H1 (cell line): ENCODE results near the gene FAM151A. TPM values are rescaled to one million over a fixed set of nuclear protein-coding genes. Genes with fewer than 3 reads are reported as not detected.

Experiments
- CTCF ChIA-PET: fragments of 300-600 bp; sonication (Branson Sonifier 250); formaldehyde crosslinking; loops from one replicate; lab custom pipeline; 2021; ENCODE audit not compliant: partially characterized antibody; lab: Charles Lee
- POLR2A ChIA-PET: fragments of 300-600 bp; sonication (Branson Sonifier 250); formaldehyde crosslinking; loops from one replicate; lab custom pipeline; 2021; ENCODE audit warnings: inconsistent platforms; ENCODE audit not compliant: partially characterized antibody; lab: Charles Lee
- DNase-seq, 2 experiments: peaks; one replicate each; pipeline versions ENCODE4 v3.0.0 to v3.0.0-alpha.2; 2010 to 2022; ENCODE audit warnings: low spot score in 2 of 2, low read depth in 1 of 2, mixed read lengths in 1 of 2
- FAIRE-seq: peaks from 2 replicates; lab custom pipeline; 2011; peaks lifted over from hg19 to GRCh38; lab: Jason Lieb, UNC
- H2AFZ ChIP-seq: 2 replicates; pipeline ENCODE4 v1.8.1; 2012; ENCODE audit warnings: low read length, inconsistent platforms
- H2AK5ac ChIP-seq: 2 replicates; pipeline ENCODE4 v1.6.1; 2013; ENCODE audit warnings: low read depth, low read length
- H2BK120ac ChIP-seq: replicated peaks from 2 replicates; pipeline ENCODE3; 2013; ENCODE audit warnings: low read depth, low read length, inconsistent platforms
- H2BK12ac ChIP-seq: 2 replicates; pipeline ENCODE4 v1.6.1; 2013; ENCODE audit warnings: low read depth, low read length
- H2BK15ac ChIP-seq: 2 replicates; pipeline ENCODE4 v1.6.1; 2013; ENCODE audit warnings: low read length
- H2BK20ac ChIP-seq: 2 replicates; pipeline ENCODE4 v1.6.1; 2013; ENCODE audit warnings: low read length
- H2BK5ac ChIP-seq: 2 replicates; pipeline ENCODE4 v1.6.1; 2013; ENCODE audit warnings: low read depth, low read length
- H3K14ac ChIP-seq: 2 replicates; pipeline ENCODE4 v1.6.1; 2013; ENCODE audit warnings: inconsistent platforms; ENCODE audit not compliant: insufficient read length
- H3K18ac ChIP-seq: 2 replicates; pipeline ENCODE4 v1.6.1; 2013; ENCODE audit warnings: low read length; ENCODE audit errors: extremely low read depth
- H3K23ac ChIP-seq: 2 replicates; pipeline ENCODE4 v1.6.1; 2013; ENCODE audit warnings: inconsistent platforms; ENCODE audit not compliant: insufficient read length
- H3K23me2 ChIP-seq: 2 replicates; pipeline ENCODE4 v1.6.1; 2013; ENCODE audit warnings: low read depth, low read length
- H3K27ac ChIP-seq: 2 replicates; pipeline ENCODE4 v1.6.1; 2011; ENCODE audit warnings: low read depth, low read length, inconsistent platforms
- H3K27me3 ChIP-seq, 4 experiments: replicated peaks in 1 of 4; 1 replicate in 1 of 4; 2 replicates in 3 of 4; pipeline versions ENCODE4 v1.6.1 to v1.8.1; 2011 to 2013; ENCODE audit warnings: low read length in 3 of 4, mild to moderate bottlenecking in 3 of 4, inconsistent platforms in 2 of 4, mixed read lengths in 2 of 4, moderate library complexity in 1 of 4; ENCODE audit not compliant: control insufficient read depth in 3 of 4, insufficient read depth in 3 of 4; ENCODE audit errors: extremely low read depth in 1 of 4
- H3K36me3 ChIP-seq, 4 experiments: 2 replicates each; pipeline versions ENCODE4 v1.6.1 to v1.8.1; 2011 to 2013; ENCODE audit warnings: mild to moderate bottlenecking in 4 of 4, low read length in 3 of 4, moderate library complexity in 2 of 4, control low read depth in 1 of 4, inconsistent platforms in 1 of 4; ENCODE audit not compliant: insufficient read depth in 4 of 4, control insufficient read depth in 2 of 4
- H3K4ac ChIP-seq: replicated peaks from 2 replicates; pipeline ENCODE3; 2013; ENCODE audit warnings: low read length, low read depth, mixed read lengths, inconsistent platforms; ENCODE audit not compliant: insufficient read length
- H3K4me1 ChIP-seq, 4 experiments: replicated peaks in 1 of 4; 1 replicate in 1 of 4; 2 replicates in 3 of 4; pipeline versions ENCODE4 v1.6.1 to v1.8.1; 2011 to 2013; ENCODE audit warnings: low read length in 3 of 4, inconsistent platforms in 2 of 4, mixed read lengths in 1 of 4; ENCODE audit not compliant: insufficient read depth in 4 of 4, control insufficient read depth in 3 of 4
- H3K4me2 ChIP-seq, 2 experiments: 2 replicates each; pipeline versions ENCODE4 v1.6.1 to v1.8.1; 2011 to 2013; ENCODE audit warnings: low read depth in 2 of 2, low read length in 2 of 2, control low read depth in 1 of 2, inconsistent platforms in 1 of 2, mild to moderate bottlenecking in 1 of 2; ENCODE audit not compliant: insufficient read depth in 1 of 2
- H3K4me3 ChIP-seq, 4 experiments: fragments of 200-600, 300-600 bp in 1 of 4; sonication (generic), shearing (Covaris generic), sonication (Bioruptor Twin) in 1 of 4; 2 replicates each; pipeline versions ENCODE4 v1.5.1 to v1.8.1; 2011 to 2016; ENCODE audit warnings: low read length in 4 of 4, low read depth in 3 of 4, control low read depth in 2 of 4, inconsistent platforms in 2 of 4, mild to moderate bottlenecking in 2 of 4, mixed read lengths in 1 of 4, moderate library complexity in 1 of 4; ENCODE audit not compliant: insufficient read depth in 2 of 4; ENCODE audit errors: extremely low read depth in 1 of 4
- H3K56ac ChIP-seq: replicated peaks from 2 replicates; pipeline ENCODE3; 2013; ENCODE audit warnings: low read depth, mild to moderate bottlenecking, mixed read lengths, low read length, inconsistent platforms; ENCODE audit not compliant: insufficient read length
- H3K79me1 ChIP-seq: 2 replicates; pipeline ENCODE4 v1.6.1; 2013; ENCODE audit warnings: low read depth, low read length, control low read depth
- H3K79me2 ChIP-seq, 2 experiments: 2 replicates each; pipeline versions ENCODE4 v1.6.1 to v1.8.1; 2012 to 2013; ENCODE audit warnings: low read length in 2 of 2, mild to moderate bottlenecking in 2 of 2, inconsistent platforms in 1 of 2; ENCODE audit not compliant: insufficient read depth in 2 of 2, control insufficient read depth in 1 of 2
- H3K9ac ChIP-seq, 4 experiments: replicated peaks in 1 of 4; 1 replicate in 1 of 4; 2 replicates in 3 of 4; pipeline versions ENCODE4 v1.6.1 to v1.8.1; 2011 to 2013; ENCODE audit warnings: low read depth in 3 of 4, low read length in 3 of 4, control low read depth in 2 of 4, mild to moderate bottlenecking in 2 of 4, moderate library complexity in 2 of 4, inconsistent platforms in 1 of 4; ENCODE audit errors: extremely low read depth in 1 of 4
- H3K9me3 ChIP-seq, 2 experiments: 2 replicates each; pipeline versions ENCODE4 v1.6.1 to v1.8.1; 2012 to 2013; ENCODE audit warnings: mild to moderate bottlenecking in 2 of 2, moderate library complexity in 2 of 2, control low read depth in 1 of 2, inconsistent platforms in 1 of 2, low read depth in 1 of 2, low read length in 1 of 2, mixed read lengths in 1 of 2; ENCODE audit not compliant: insufficient read depth in 2 of 2
- H4K20me1 ChIP-seq, 2 experiments: replicated peaks in 1 of 2; 2 replicates each; pipeline versions ENCODE3 to v1.8.1; 2011 to 2013; ENCODE audit warnings: inconsistent platforms in 2 of 2, low read length in 2 of 2, mild to moderate bottlenecking in 1 of 2; ENCODE audit not compliant: insufficient read depth in 2 of 2, control insufficient read depth in 1 of 2
- H4K5ac ChIP-seq: 2 replicates; pipeline ENCODE4 v1.6.1; 2013; ENCODE audit warnings: low read length, low read depth, mixed read lengths, inconsistent platforms; ENCODE audit not compliant: insufficient read length
- H4K8ac ChIP-seq: 2 replicates; pipeline ENCODE4 v1.8.0; 2013; ENCODE audit warnings: mild to moderate bottlenecking, moderate library complexity, low read length, inconsistent platforms; ENCODE audit not compliant: insufficient read depth; ENCODE audit errors: extremely low read depth
- H4K91ac ChIP-seq: replicated peaks from 2 replicates; pipeline ENCODE3; 2013; ENCODE audit warnings: low read length, mixed read lengths, inconsistent platforms; ENCODE audit not compliant: insufficient read length
- ASH2L ChIP-seq: fragments of 200-600, 300-600 bp; sonication (generic); IDR thresholded peaks from one replicate; pipeline ENCODE4 v1.7.1; 2017; ENCODE audit warnings: low read length
- CTCF ChIP-seq, 3 experiments: IDR thresholded peaks; 1 replicate in 2 of 3; 2 replicates in 1 of 3; pipeline versions ENCODE4 v1.5.1 to v1.6.1; 2011; ENCODE audit warnings: low read length in 3 of 3, mild to moderate bottlenecking in 3 of 3, inconsistent platforms in 2 of 3, low read depth in 1 of 3, moderate library complexity in 1 of 3; ENCODE audit not compliant: insufficient read depth in 1 of 3; ENCODE audit errors: control extremely low read depth in 1 of 3
- RAD21 ChIP-seq, 2 experiments: IDR thresholded peaks in 1 of 2; conservative IDR thresholded peaks in 1 of 2; 2 replicates each; pipeline ENCODE4 v1.6.1; 2011; ENCODE audit warnings: low read depth in 2 of 2, low read length in 2 of 2, improper control_type of control experiment in 1 of 2, inconsistent platforms in 1 of 2, mild to moderate bottlenecking in 1 of 2, moderate library complexity in 1 of 2
- WGBS, 2 experiments: shearing (Covaris generic) in 1 of 2; methylation state at CpG; one replicate each; pipeline versions ENCODE4 v1.1.6 to v1.1.7; 2013 to 2015; ENCODE audit warnings: low lambda C conversion rate in 2 of 2, mixed read lengths in 2 of 2, inconsistent platforms in 1 of 2, low coverage in 1 of 2, missing lambda C conversion rate in 1 of 2; ENCODE audit not compliant: insufficient replicate concordance in 2 of 2, insufficient coverage in 1 of 2, insufficient read length in 1 of 2; ENCODE audit errors: extremely low coverage in 1 of 2, missing lambda C conversion rate in 1 of 2; 5-methylcytosine and 5-hydroxymethylcytosine counted together
- polyA plus RNA-seq, 7 experiments: library from polyadenylated mRNA; depleted of rRNA in 3 of 7; stranded (reverse) in 5 of 7; unstranded in 2 of 7; fragments of >200 nt in 5 of 7; fragments of 200-250 nt in 2 of 7; gene quantifications; 1 replicate in 5 of 7; 2 replicates in 1 of 7; 4 replicates in 1 of 7; pipeline versions ENCODE4 v1.2.1 to v1.2.3, GENCODE V29; 2011 to 2013; ENCODE audit warnings: missing spikeins in 2 of 7, mixed read lengths in 2 of 7
- total RNA-seq: library from RNA; stranded (reverse); fragmentation: NEBNext Ultra II Directional; extraction: Animal tissue kit (Norgen Biotek cat#: 25700); gene quantifications from 2 replicates; pipeline ENCODE4 v1.2.1, GENCODE V29; 2021

The FAM151A gene
- total and polyA plus RNA-seq, 2 of the 8 experiments (the other 6 are each of a cell fraction or from before 2014, with no cell fraction given) = not detected

GRCh38 chr1:54668567-54668966, 45.2 kb upstream of the FAM151A start:
- 85% methylated on average over 2 of the region's 2 CpGs; no CpG with 5 or more reads in 1 of the 2 experiments for WGBS, 2 experiments
- Histone ChIP-seq H3K4me3 (no peak overlapping the region), H2BK20ac (no peak overlapping the region), H2BK120ac (no peak overlapping the region), H3K79me2 (no peaks in the 10 kb centered on the region), H4K5ac (no peak overlapping the region), H2BK12ac (no peak overlapping the region), H3K4me1 (peaks cover 0 to 3% (median 0%) of the 10 kb centered on the region in 4 experiments; a peak in 1 of 7 replicates), H3K4me2 (no peak overlapping the region), H3K4ac (no peak overlapping the region), H3K27me3 (no peaks in the 10 kb centered on the region), H3K23ac (no peak overlapping the region), H3K27ac (no peak overlapping the region), H4K91ac (no peak overlapping the region), H2AFZ (no peak overlapping the region), H4K20me1 (no peaks in the 10 kb centered on the region), H3K36me3 (no peaks in the 10 kb centered on the region), H2BK15ac (no peak overlapping the region), H3K9ac (no peak overlapping the region), H3K23me2 (no peaks in the 10 kb centered on the region), H3K9me3 (no peaks in the 10 kb centered on the region), H2BK5ac (no peak overlapping the region), H4K8ac (no peak overlapping the region), H3K14ac (no peak overlapping the region), H3K18ac (no peak overlapping the region), H3K56ac (no peak overlapping the region), H3K79me1 (no peaks in the 10 kb centered on the region), H2AK5ac (no peak overlapping the region)
- ChIA-PET POLR2A (no interaction called here), CTCF (interaction anchor here (0.7 to 4.9 kb wide), 9 partner anchors 12 to 562 kb away, joined by 3 to 33 read pairs (median 4); no protein-coding TSS in a partner anchor)
- FAIRE-seq (peak; percentile 39), DNase-seq (no peak)
- TF ChIP-seq ASH2L (no peak), CTCF (IDR thresholded peaks at IDR 0.05; ENCODE audit: control extremely low read depth in 1 of 3, insufficient read depth in 1 of 3, low read depth in 1 of 3, low read length in 3 of 3) (peak; percentile 30 to 45 (median 39); a peak in 3 of 4 replicates), RAD21 (IDR thresholded peaks at IDR 0.05 in 1 of 2, conservative IDR thresholded peaks at IDR 0.05 in 1 of 2; ENCODE audit: low read depth in 2 of 2, low read length in 2 of 2) (peak; percentile 11 to 51; a peak in 3 of 4 replicates)
